ENCODE data around the gene PIK3AP1.

DNA sequence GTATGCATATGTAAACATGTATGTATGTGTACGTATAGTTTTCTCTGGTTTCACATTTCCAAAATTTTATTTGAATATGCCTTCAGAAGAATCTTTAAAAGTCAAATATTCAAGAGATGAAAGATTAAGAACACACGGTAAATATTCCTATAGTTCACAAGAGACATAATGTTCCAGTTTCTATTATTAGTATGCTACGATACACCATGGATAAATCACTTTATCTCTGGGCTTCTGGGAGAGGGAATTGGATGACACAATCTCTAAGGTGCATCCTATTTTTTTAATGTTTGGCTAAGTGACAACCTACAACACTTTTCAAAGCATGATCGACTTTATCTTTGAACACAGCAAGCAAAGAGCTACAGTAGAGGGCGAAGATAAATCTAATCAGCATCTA, 147.3 kb downstream of the PIK3AP1 start:
- TF ChIP-seq POLR2AphosphoS5 (IDR thresholded peaks at IDR 0.05; ENCODE audit: borderline replicate concordance, low read depth, low read length) (no peak), EZH2 (IDR thresholded peaks at IDR 0.05) (no peak)

Data from SK-N-MC (cell line).